ENCODE data around the gene USP3.

The USP3 gene

GRCh38 chr15:63601026-63601703, 96.8 kb downstream of the USP3 start:
- Histone ChIP-seq H3K4ac (ENCODE audit: low read depth, low read length) (no peak overlapping the region), H3K4me3 (ENCODE audit: low read depth, low read length) (peak overlapping the region; percentile 57), H2AFZ (ENCODE audit: insufficient read depth, low read length, poor library complexity) (peak overlapping the region; percentile 18), H3K4me1 (ENCODE audit: control insufficient read depth in 1 of 2, insufficient read depth in 2 of 2, low read length in 2 of 2) (peaks cover 7 to 9% of the 10 kb centered on the region in 2 experiments), H2BK12ac (ENCODE audit: low read length) (no peak overlapping the region), H3K18ac (ENCODE audit: low read length) (peak overlapping the region; percentile 38), H4K8ac (ENCODE audit: low read depth, low read length) (peak overlapping the region; percentile 59), H2BK5ac (ENCODE audit: low read depth, low read length, poor library complexity) (no peak overlapping the region), H2BK120ac (ENCODE audit: insufficient read depth, low read length, poor library complexity) (peak overlapping the region; percentile 1), H3K9me3 (ENCODE audit: insufficient read depth, low read depth, low read length) (no peaks in the 10 kb centered on the region), H3K9ac (ENCODE audit: low read length) (peak overlapping the region; percentile 1), H3K79me2 (ENCODE audit: control insufficient read depth, insufficient read depth, low read length, poor library complexity) (peaks cover 4% of the 10 kb centered on the region), H3K14ac (ENCODE audit: low read length) (peak overlapping the region; percentile 72), H3K23ac (ENCODE audit: low read length) (no peak overlapping the region), H3K79me1 (ENCODE audit: low read length) (peaks cover 6% of the 10 kb centered on the region), H3K36me3 (ENCODE audit: control insufficient read depth in 1 of 2, insufficient read depth in 2 of 2, low read length in 2 of 2) (peaks cover 6 to 9% of the 10 kb centered on the region in 2 experiments), H4K12ac (ENCODE audit: low read depth, low read length) (peak overlapping the region; percentile 48), H3K27me3 (ENCODE audit: insufficient read depth, low read length) (no peaks in the 10 kb centered on the region), H3K27ac (ENCODE audit: low read depth, low read length) (no peak overlapping the region), H2AK5ac (ENCODE audit: low read length) (no peak overlapping the region), H3K4me2 (ENCODE audit: low read length) (peak overlapping the region; percentile 67), H4K91ac (ENCODE audit: low read depth, low read length) (peak overlapping the region; percentile 18)
- peak in 1 of 2 donors; percentile 55 for DNase-seq
- WGBS (ENCODE audit: extremely low coverage, insufficient coverage, insufficient read length) = no CpG with 5 or more reads among the region's 63 CpGs

GRCh38 chr15:63601704-63602185, 97.4 kb downstream of the USP3 start:
- Histone ChIP-seq H2BK120ac (ENCODE audit: insufficient read depth, low read length, poor library complexity) (no peak overlapping the region), H3K79me2 (ENCODE audit: control insufficient read depth, insufficient read depth, low read length, poor library complexity) (peaks cover 4% of the 10 kb centered on the region), H3K27me3 (ENCODE audit: insufficient read depth, low read length) (no peaks in the 10 kb centered on the region), H4K8ac (ENCODE audit: low read depth, low read length) (no peak overlapping the region), H3K14ac (ENCODE audit: low read length) (no peak overlapping the region), H3K4me3 (ENCODE audit: low read depth, low read length) (peak overlapping the region; percentile 57), H3K4me2 (ENCODE audit: low read length) (peak overlapping the region; percentile 67), H2BK5ac (ENCODE audit: low read depth, low read length, poor library complexity) (no peak overlapping the region), H3K23ac (ENCODE audit: low read length) (no peak overlapping the region), H3K4ac (ENCODE audit: low read depth, low read length) (no peak overlapping the region), H3K9me3 (ENCODE audit: insufficient read depth, low read depth, low read length) (no peaks in the 10 kb centered on the region), H3K18ac (ENCODE audit: low read length) (no peak overlapping the region), H3K9ac (ENCODE audit: low read length) (no peak overlapping the region), H3K27ac (ENCODE audit: low read depth, low read length) (no peak overlapping the region), H2AK5ac (ENCODE audit: low read length) (no peak overlapping the region), H3K4me1 (ENCODE audit: control insufficient read depth in 1 of 2, insufficient read depth in 2 of 2, low read length in 2 of 2) (peaks cover 7 to 9% of the 10 kb centered on the region in 2 experiments), H3K36me3 (ENCODE audit: control insufficient read depth in 1 of 2, insufficient read depth in 2 of 2, low read length in 2 of 2) (peaks cover 10 to 14% of the 10 kb centered on the region in 2 experiments), H2AFZ (ENCODE audit: insufficient read depth, low read length, poor library complexity) (no peak overlapping the region), H3K79me1 (ENCODE audit: low read length) (peaks cover 6% of the 10 kb centered on the region), H4K12ac (ENCODE audit: low read depth, low read length) (no peak overlapping the region), H4K91ac (ENCODE audit: low read depth, low read length) (no peak overlapping the region), H2BK12ac (ENCODE audit: low read length) (no peak overlapping the region)
- no CpG with 5 or more reads among the region's 9 CpGs for WGBS (ENCODE audit: extremely low coverage, insufficient coverage, insufficient read length)
- peak in 1 of 2 donors; percentile 49 for DNase-seq

GRCh38 chr15:63602595-63602994, 98.2 kb downstream of the USP3 start:
- no peak overlapping the region for H2BK5ac ChIP-seq (ENCODE audit: low read depth, low read length, poor library complexity)
- peak in 1 of 2 donors; percentile 21 for DNase-seq
- peaks cover 15 to 16% of the 10 kb centered on the region in 2 experiments for H3K36me3 ChIP-seq (ENCODE audit: control insufficient read depth in 1 of 2, insufficient read depth in 2 of 2, low read length in 2 of 2)
- H3K27me3 ChIP-seq (ENCODE audit: insufficient read depth, low read length) = no peaks in the 10 kb centered on the region
- peaks cover 4% of the 10 kb centered on the region for H3K79me2 ChIP-seq (ENCODE audit: control insufficient read depth, insufficient read depth, low read length, poor library complexity)
- no peak overlapping the region for H3K14ac ChIP-seq (ENCODE audit: low read length)
- H2BK12ac ChIP-seq (ENCODE audit: low read length) = no peak overlapping the region
- WGBS (ENCODE audit: extremely low coverage, insufficient coverage, insufficient read length) = no CpG with 5 or more reads among the region's 3 CpGs
- H2AK5ac ChIP-seq (ENCODE audit: low read length) = no peak overlapping the region
- H3K4me3 ChIP-seq (ENCODE audit: low read depth, low read length) = no peak overlapping the region
- H2BK120ac ChIP-seq (ENCODE audit: insufficient read depth, low read length, poor library complexity) = no peak overlapping the region
- H4K12ac ChIP-seq (ENCODE audit: low read depth, low read length) = no peak overlapping the region
- no peak overlapping the region for H4K91ac ChIP-seq (ENCODE audit: low read depth, low read length)
- H3K4ac ChIP-seq (ENCODE audit: low read depth, low read length) = no peak overlapping the region
- H3K79me1 ChIP-seq (ENCODE audit: low read length) = peaks cover 6% of the 10 kb centered on the region
- H3K4me1 ChIP-seq (ENCODE audit: control insufficient read depth in 1 of 2, insufficient read depth in 2 of 2, low read length in 2 of 2) = peaks cover 7 to 9% of the 10 kb centered on the region in 2 experiments
- no peak overlapping the region for H3K18ac ChIP-seq (ENCODE audit: low read length)
- H3K27ac ChIP-seq (ENCODE audit: low read depth, low read length) = no peak overlapping the region
- H3K9ac ChIP-seq (ENCODE audit: low read length) = no peak overlapping the region
- H3K23ac ChIP-seq (ENCODE audit: low read length) = no peak overlapping the region
- no peak overlapping the region for H2AFZ ChIP-seq (ENCODE audit: insufficient read depth, low read length, poor library complexity)
- no peaks in the 10 kb centered on the region for H3K9me3 ChIP-seq (ENCODE audit: insufficient read depth, low read depth, low read length)
- H3K4me2 ChIP-seq (ENCODE audit: low read length) = no peak overlapping the region
- H4K8ac ChIP-seq (ENCODE audit: low read depth, low read length) = no peak overlapping the region

GRCh38 chr15:63603516-63603915, 99.1 kb downstream of the USP3 start:
- Histone ChIP-seq H3K9ac (ENCODE audit: low read length) (no peak overlapping the region), H3K4me1 (ENCODE audit: control insufficient read depth in 1 of 2, insufficient read depth in 2 of 2, low read length in 2 of 2) (peaks cover 7 to 9% of the 10 kb centered on the region in 2 experiments), H3K4me2 (ENCODE audit: low read length) (no peak overlapping the region), H4K8ac (ENCODE audit: low read depth, low read length) (no peak overlapping the region), H3K27me3 (ENCODE audit: insufficient read depth, low read length) (no peaks in the 10 kb centered on the region), H3K36me3 (ENCODE audit: control insufficient read depth in 1 of 2, insufficient read depth in 2 of 2, low read length in 2 of 2) (peaks cover 23 to 24% of the 10 kb centered on the region in 2 experiments), H4K91ac (ENCODE audit: low read depth, low read length) (no peak overlapping the region), H3K23ac (ENCODE audit: low read length) (no peak overlapping the region), H2BK5ac (ENCODE audit: low read depth, low read length, poor library complexity) (no peak overlapping the region), H3K14ac (ENCODE audit: low read length) (no peak overlapping the region), H3K18ac (ENCODE audit: low read length) (no peak overlapping the region), H3K79me1 (ENCODE audit: low read length) (peaks cover 6% of the 10 kb centered on the region), H2AFZ (ENCODE audit: insufficient read depth, low read length, poor library complexity) (no peak overlapping the region), H2BK12ac (ENCODE audit: low read length) (no peak overlapping the region), H3K9me3 (ENCODE audit: insufficient read depth, low read depth, low read length) (no peaks in the 10 kb centered on the region), H4K12ac (ENCODE audit: low read depth, low read length) (no peak overlapping the region), H3K4me3 (ENCODE audit: low read depth, low read length) (no peak overlapping the region), H3K4ac (ENCODE audit: low read depth, low read length) (no peak overlapping the region), H3K27ac (ENCODE audit: low read depth, low read length) (no peak overlapping the region), H2AK5ac (ENCODE audit: low read length) (no peak overlapping the region), H2BK120ac (ENCODE audit: insufficient read depth, low read length, poor library complexity) (no peak overlapping the region), H3K79me2 (ENCODE audit: control insufficient read depth, insufficient read depth, low read length, poor library complexity) (peaks cover 4% of the 10 kb centered on the region)
- no CpG with 5 or more reads among the region's 4 CpGs for WGBS (ENCODE audit: extremely low coverage, insufficient coverage, insufficient read length)
- no peak for DNase-seq
